Fibroblast of skin of abdomen (primary cell): Measurements from ENCODE around the gene KCNH2.

ENCODE experiments used
- DNase-seq: peaks from one replicate; pipeline ENCODE4 v3.0.0-alpha.2; 2013

KCNH2 gene

GRCh38 chr7:150959739-150960734 lies 18.1 kb downstream of the KCNH2 start:
- no peak for DNase-seq

GRCh38 chr7:150959081-150959480 lies 19.0 kb downstream of the KCNH2 start:
- no peak for DNase-seq

GRCh38 chr7:150958597-150958996 lies 19.5 kb downstream of the KCNH2 start:
- DNase-seq = no peak

GRCh38 chr7:150958062-150958552 lies 20.0 kb downstream of the KCNH2 start:
- no peak for DNase-seq

GRCh38 chr7:150957133-150958020 lies 20.7 kb downstream of the KCNH2 start:
- DNase-seq = no peak

GRCh38 chr7:150956395-150957132 lies 21.6 kb downstream of the KCNH2 start:
- no peak for DNase-seq

- DNase-seq = no peak
These were observed 22.4 kb downstream of the KCNH2 start for GRCh38 chr7:150955519-150956394.

- no peak for DNase-seq
These were observed 23.1 kb downstream of the KCNH2 start for GRCh38 chr7:150954986-150955518.

- DNase-seq = no peak
These were observed 23.7 kb downstream of the KCNH2 start for GRCh38 chr7:150954201-150954985.

GRCh38 chr7:150953061-150953997 lies 24.8 kb downstream of the KCNH2 start:
- no peak for DNase-seq

GRCh38 chr7:150952331-150953050 lies 25.6 kb downstream of the KCNH2 start:
- DNase-seq = no peak

- no peak for DNase-seq
These were observed 26.6 kb downstream of the KCNH2 start for GRCh38 chr7:150951521-150951920.

- no peak for DNase-seq
These were observed 27.0 kb downstream of the KCNH2 start for GRCh38 chr7:150951181-150951520.

- DNase-seq = no peak
These were observed 27.5 kb downstream of the KCNH2 start for GRCh38 chr7:150950496-150951180.

GRCh38 chr7:150949971-150950491 lies 28.1 kb downstream of the KCNH2 start:
- no peak for DNase-seq

GRCh38 chr7:150949564-150949963 lies 28.6 kb downstream of the KCNH2 start:
- no peak for DNase-seq

GRCh38 chr7:150948791-150949251 lies 29.3 kb downstream of the KCNH2 start:
- DNase-seq = no peak
